ENCODE results near the gene TMEM191B. TPM values are rescaled to one million over a fixed set of nuclear protein-coding genes. Genes with fewer than 3 reads are reported as not detected.
"Not testable (repeated sequence)": the region's sequence is repeated elsewhere in the genome, so short reads cannot be mapped to it uniquely, and the experiment has no call there.

The TMEM191B gene
- polyA plus RNA-seq, 3 donors: 1.8 to 6.7 (median 2.8) TPM

- H3K79me2 ChIP-seq (ENCODE audit: insufficient read depth, low read length); H3K9ac ChIP-seq (ENCODE audit: insufficient read depth, low read length, poor library complexity, severe bottlenecking); H3K27ac Mint-ChIP-seq; H3K27me3 Mint-ChIP-seq (ENCODE audit: low read depth in 3 of 3); H3K4me1 ChIP-seq (ENCODE audit: control insufficient read depth in 1 of 2, insufficient read depth in 2 of 2, low read length in 2 of 2); H3K4me3 Mint-ChIP-seq; H3K4me2 ChIP-seq (replicated peaks; ENCODE audit: extremely low read depth, low read length, poor library complexity, severe bottlenecking); H2AFZ ChIP-seq (ENCODE audit: insufficient read depth, low read depth, low read length, poor library complexity, severe bottlenecking); H3K4me3 ChIP-seq (replicated peaks in 1 of 3; ENCODE audit: low read depth in 2 of 3, low read length in 3 of 3); H3K36me3 ChIP-seq (replicated peaks in 1 of 2; ENCODE audit: control insufficient read depth in 1 of 2, insufficient read depth in 2 of 2, low read length in 2 of 2); H3K36me3 Mint-ChIP-seq; H3K9me3 Mint-ChIP-seq; intact Hi-C loops (cut with micrococcal nuclease); H3K4me1 Mint-ChIP-seq; H4K20me1 ChIP-seq (ENCODE audit: insufficient read depth, low read length); DNase-seq; H3K9me3 ChIP-seq (replicated peaks in 1 of 2; ENCODE audit: control insufficient read depth in 1 of 2, insufficient read depth in 1 of 2, low read length in 2 of 2); H3K27ac ChIP-seq (ENCODE audit: low read depth in 1 of 2, low read length in 2 of 2); H3K27me3 ChIP-seq (ENCODE audit: control insufficient read depth in 2 of 2, insufficient read depth in 2 of 2, low read length in 2 of 2): not testable (repeated sequence)
- 100% methylated on average over 1 of the region's 6 CpGs for WGBS (ENCODE audit: insufficient coverage)
Measured at GRCh38 chr22:18539994-18540393, 12.4 kb downstream of the TMEM191B start.

GRCh38 chr22:18543400-18543799, 15.8 kb downstream of the TMEM191B start:
- H3K79me2 ChIP-seq (ENCODE audit: insufficient read depth, low read length); H3K36me3 Mint-ChIP-seq; H2AFZ ChIP-seq (ENCODE audit: insufficient read depth, low read depth, low read length, poor library complexity, severe bottlenecking); H3K9me3 ChIP-seq (replicated peaks in 1 of 2; ENCODE audit: control insufficient read depth in 1 of 2, insufficient read depth in 1 of 2, low read length in 2 of 2); H3K9ac ChIP-seq (ENCODE audit: insufficient read depth, low read length, poor library complexity, severe bottlenecking); H3K4me1 ChIP-seq (ENCODE audit: control insufficient read depth in 1 of 2, insufficient read depth in 2 of 2, low read length in 2 of 2); H3K27me3 Mint-ChIP-seq (ENCODE audit: low read depth in 3 of 3); H3K36me3 ChIP-seq (replicated peaks in 1 of 2; ENCODE audit: control insufficient read depth in 1 of 2, insufficient read depth in 2 of 2, low read length in 2 of 2); H3K9me3 Mint-ChIP-seq; H3K4me2 ChIP-seq (replicated peaks; ENCODE audit: extremely low read depth, low read length, poor library complexity, severe bottlenecking); DNase-seq; H3K4me3 ChIP-seq (replicated peaks in 1 of 3; ENCODE audit: low read depth in 2 of 3, low read length in 3 of 3); H3K4me3 Mint-ChIP-seq; H3K27ac Mint-ChIP-seq; H3K27ac ChIP-seq (ENCODE audit: low read depth in 1 of 2, low read length in 2 of 2); intact Hi-C loops (cut with micrococcal nuclease); H4K20me1 ChIP-seq (ENCODE audit: insufficient read depth, low read length); H3K4me1 Mint-ChIP-seq; H3K27me3 ChIP-seq (ENCODE audit: control insufficient read depth in 2 of 2, insufficient read depth in 2 of 2, low read length in 2 of 2): not testable (repeated sequence)
- no CpG with 5 or more reads among the region's 11 CpGs for WGBS (ENCODE audit: insufficient coverage)

GRCh38 chr22:18544615-18545014, 17.0 kb downstream of the TMEM191B start:
- H3K4me2 ChIP-seq (replicated peaks; ENCODE audit: extremely low read depth, low read length, poor library complexity, severe bottlenecking); H3K4me3 Mint-ChIP-seq; intact Hi-C loops (cut with micrococcal nuclease); H3K79me2 ChIP-seq (ENCODE audit: insufficient read depth, low read length); H3K9me3 Mint-ChIP-seq; H3K4me3 ChIP-seq (replicated peaks in 1 of 3; ENCODE audit: low read depth in 2 of 3, low read length in 3 of 3); H3K27ac ChIP-seq (ENCODE audit: low read depth in 1 of 2, low read length in 2 of 2); H3K4me1 ChIP-seq (ENCODE audit: control insufficient read depth in 1 of 2, insufficient read depth in 2 of 2, low read length in 2 of 2); DNase-seq; H3K27me3 Mint-ChIP-seq (ENCODE audit: low read depth in 3 of 3); H4K20me1 ChIP-seq (ENCODE audit: insufficient read depth, low read length); H3K4me1 Mint-ChIP-seq; H3K27me3 ChIP-seq (ENCODE audit: control insufficient read depth in 2 of 2, insufficient read depth in 2 of 2, low read length in 2 of 2); H3K9me3 ChIP-seq (replicated peaks in 1 of 2; ENCODE audit: control insufficient read depth in 1 of 2, insufficient read depth in 1 of 2, low read length in 2 of 2); H3K27ac Mint-ChIP-seq; H3K36me3 Mint-ChIP-seq; H3K9ac ChIP-seq (ENCODE audit: insufficient read depth, low read length, poor library complexity, severe bottlenecking); H2AFZ ChIP-seq (ENCODE audit: insufficient read depth, low read depth, low read length, poor library complexity, severe bottlenecking); H3K36me3 ChIP-seq (replicated peaks in 1 of 2; ENCODE audit: control insufficient read depth in 1 of 2, insufficient read depth in 2 of 2, low read length in 2 of 2): not testable (repeated sequence)
- 97% methylated on average over 6 of the region's 13 CpGs for WGBS (ENCODE audit: insufficient coverage)

- H3K9ac ChIP-seq (ENCODE audit: insufficient read depth, low read length, poor library complexity, severe bottlenecking); H3K4me2 ChIP-seq (replicated peaks; ENCODE audit: extremely low read depth, low read length, poor library complexity, severe bottlenecking); H3K4me3 ChIP-seq (replicated peaks in 1 of 3; ENCODE audit: low read depth in 2 of 3, low read length in 3 of 3); H3K36me3 Mint-ChIP-seq; DNase-seq; H2AFZ ChIP-seq (ENCODE audit: insufficient read depth, low read depth, low read length, poor library complexity, severe bottlenecking); H3K27ac ChIP-seq (ENCODE audit: low read depth in 1 of 2, low read length in 2 of 2); H3K4me1 Mint-ChIP-seq; H3K9me3 ChIP-seq (replicated peaks in 1 of 2; ENCODE audit: control insufficient read depth in 1 of 2, insufficient read depth in 1 of 2, low read length in 2 of 2); H3K79me2 ChIP-seq (ENCODE audit: insufficient read depth, low read length); H3K4me3 Mint-ChIP-seq; H3K9me3 Mint-ChIP-seq; H3K27ac Mint-ChIP-seq; H3K36me3 ChIP-seq (replicated peaks in 1 of 2; ENCODE audit: control insufficient read depth in 1 of 2, insufficient read depth in 2 of 2, low read length in 2 of 2); intact Hi-C loops (cut with micrococcal nuclease); H3K27me3 ChIP-seq (ENCODE audit: control insufficient read depth in 2 of 2, insufficient read depth in 2 of 2, low read length in 2 of 2); H3K4me1 ChIP-seq (ENCODE audit: control insufficient read depth in 1 of 2, insufficient read depth in 2 of 2, low read length in 2 of 2); H3K27me3 Mint-ChIP-seq (ENCODE audit: low read depth in 3 of 3); H4K20me1 ChIP-seq (ENCODE audit: insufficient read depth, low read length): not testable (repeated sequence)
- 80% methylated on average over 2 of the region's 13 CpGs for WGBS (ENCODE audit: insufficient coverage)
Measured at GRCh38 chr22:18549458-18550179, 22.0 kb downstream of the TMEM191B start.
